DND-41 (cell line): ENCODE results near the gene PIGZ.

Experiments used
- ATAC-seq: fragments of 200-7000 bp; cut with Tn5 transposase; 3 replicates; pipeline ENCODE4 v1.9.1; 2021; ENCODE audit warnings: low read depth; ENCODE audit not compliant: insufficient read depth
- DNase-seq: peaks from one replicate; pipeline ENCODE4 v3.0.0-alpha.2; 2020
- H2AFZ ChIP-seq: 2 replicates; pipeline ENCODE4 v1.6.0; 2012; ENCODE audit warnings: low read depth, low read length
- H3K27ac ChIP-seq: 2 replicates; pipeline ENCODE4 v1.5.1; 2012; ENCODE audit warnings: low read length, inconsistent platforms
- H3K27me3 ChIP-seq: fragments of 200-600 bp; sonication (generic); 2 replicates; pipeline ENCODE4 v1.6.0; 2012; ENCODE audit warnings: low read length, mild to moderate bottlenecking, inconsistent platforms; ENCODE audit not compliant: insufficient read depth, poor library complexity
- H3K36me3 ChIP-seq: 2 replicates; pipeline ENCODE4 v1.5.1; 2012; ENCODE audit warnings: low read length, inconsistent platforms; ENCODE audit not compliant: insufficient read depth
- H3K4me1 ChIP-seq: 2 replicates; pipeline ENCODE4 v1.5.1; 2012; ENCODE audit warnings: mild to moderate bottlenecking, low read length; ENCODE audit not compliant: insufficient read depth
- H3K4me2 ChIP-seq: 2 replicates; pipeline ENCODE4 v1.6.0; 2012; ENCODE audit warnings: mild to moderate bottlenecking, moderate library complexity, low read length, inconsistent platforms; ENCODE audit not compliant: insufficient read depth
- H3K4me3 ChIP-seq, 2 experiments: fragments of 200-600 bp in 1 of 2; shearing (Covaris generic) in 1 of 2; 2 replicates each; pipeline ENCODE4 v1.5.1; 2012 to 2016; ENCODE audit warnings: inconsistent platforms in 2 of 2, low read length in 2 of 2, mild to moderate bottlenecking in 2 of 2, low read depth in 1 of 2, moderate library complexity in 1 of 2
- H3K79me2 ChIP-seq: 2 replicates; pipeline ENCODE4 v1.6.0; 2012; ENCODE audit warnings: low read length, inconsistent platforms; ENCODE audit not compliant: insufficient read depth
- H3K9ac ChIP-seq: 2 replicates; pipeline ENCODE4 v1.6.0; 2012; ENCODE audit warnings: low read depth, mild to moderate bottlenecking, inconsistent platforms, low read length, moderate library complexity
- H3K9me3 ChIP-seq: 2 replicates; pipeline ENCODE4 v1.5.1; 2012; ENCODE audit warnings: low read length, moderate library complexity, mild to moderate bottlenecking, inconsistent platforms; ENCODE audit not compliant: insufficient read depth, severe bottlenecking
- H4K20me1 ChIP-seq: 2 replicates; pipeline ENCODE4 v1.6.0; 2012; ENCODE audit warnings: low read length; ENCODE audit not compliant: insufficient read depth
- CTCF ChIP-seq: IDR thresholded peaks from 2 replicates; pipeline ENCODE4 v1.5.1; 2012; ENCODE audit warnings: borderline replicate concordance, low read length, moderate library complexity, mild to moderate bottlenecking; ENCODE audit not compliant: poor library complexity, severe bottlenecking; ENCODE audit errors: extremely low read depth
- EZH2 ChIP-seq: IDR thresholded peaks from 3 replicates; pipeline ENCODE4 v1.6.1; 2012; ENCODE audit warnings: borderline replicate concordance, low read depth, mild to moderate bottlenecking, moderate library complexity, low read length, inconsistent platforms; ENCODE audit not compliant: severe bottlenecking

Gene PIGZ

GRCh38 chr3:196965804-196966173 is 2.8 kb downstream of the PIGZ start:
- Histone ChIP-seq H3K9ac (no peak overlapping the region), H3K9me3 (no peaks in the 10 kb centered on the region)
- TF ChIP-seq CTCF (no peak), EZH2 (no peak)

DNA sequence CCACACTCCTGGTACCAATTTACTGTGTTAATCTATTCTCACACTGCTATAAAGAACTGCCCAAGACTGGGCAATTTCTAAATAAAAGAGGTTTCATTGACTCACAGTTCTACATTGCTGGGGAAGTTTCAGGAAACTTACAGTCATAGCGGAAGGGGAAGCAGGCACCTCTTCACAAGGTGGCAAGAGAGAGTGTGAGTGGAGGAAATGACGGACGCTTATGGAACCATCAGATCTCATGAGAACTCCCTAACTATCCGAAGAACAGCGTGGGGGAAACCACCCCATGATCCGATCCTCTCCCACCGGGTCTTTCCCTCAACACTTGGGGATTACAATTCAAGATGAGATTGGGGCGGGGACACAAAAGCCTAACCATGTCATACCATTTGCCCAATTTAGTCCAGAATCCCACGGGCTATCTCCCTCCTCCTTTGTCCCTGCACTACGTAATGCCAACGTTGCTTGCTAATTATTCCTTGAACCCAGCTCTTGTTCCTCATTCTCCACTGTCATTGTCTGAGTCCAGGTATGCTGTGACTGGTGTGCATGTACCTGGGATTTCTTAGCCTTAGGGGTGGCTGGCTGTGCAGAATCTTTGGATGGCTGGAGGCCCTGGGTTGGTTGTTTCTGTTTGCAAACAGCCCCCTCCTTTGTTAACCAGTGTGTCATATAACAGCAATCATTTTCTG is 3.4 kb downstream of the PIGZ start:
- peaks cover 5% of the 10 kb centered on the region; the same call in 1 of the 2 replicates for H4K20me1 ChIP-seq
- peaks cover 17% of the 10 kb centered on the region; the same call in 1 of the 2 replicates for H3K36me3 ChIP-seq
- H3K79me2 ChIP-seq = no peaks in the 10 kb centered on the region; the same call in 1 of the 2 replicates
- no peak overlapping the region for H3K4me3 ChIP-seq
- H3K4me1 ChIP-seq = peaks cover 23% of the 10 kb centered on the region
- TF ChIP-seq CTCF = no peak
- no peak for TF ChIP-seq EZH2
- H3K9ac ChIP-seq = no peak overlapping the region
- no peaks in the 10 kb centered on the region for H3K9me3 ChIP-seq
- no peak overlapping the region for H2AFZ ChIP-seq
- no peak overlapping the region for H3K4me2 ChIP-seq
- ATAC-seq = no peak
- no peaks in the 10 kb centered on the region for H3K27me3 ChIP-seq
- no peak for DNase-seq
- no peak overlapping the region for H3K27ac ChIP-seq

More at GRCh38 chr3:196965804-196966173, 2.8 kb downstream of the PIGZ start:
- Histone ChIP-seq H4K20me1 (peaks cover 5% of the 10 kb centered on the region; the same call in 1 of the 2 replicates), H2AFZ (no peak overlapping the region), H3K4me2 (no peak overlapping the region), H3K36me3 (peaks cover 17% of the 10 kb centered on the region; the same call in 1 of the 2 replicates), H3K4me3 (no peak overlapping the region), H3K79me2 (no peaks in the 10 kb centered on the region; the same call in 1 of the 2 replicates), H3K4me1 (peaks cover 27% of the 10 kb centered on the region), H3K27ac (no peak overlapping the region), H3K27me3 (no peaks in the 10 kb centered on the region)
- ATAC-seq (no peak), DNase-seq (no peak)

DNA sequence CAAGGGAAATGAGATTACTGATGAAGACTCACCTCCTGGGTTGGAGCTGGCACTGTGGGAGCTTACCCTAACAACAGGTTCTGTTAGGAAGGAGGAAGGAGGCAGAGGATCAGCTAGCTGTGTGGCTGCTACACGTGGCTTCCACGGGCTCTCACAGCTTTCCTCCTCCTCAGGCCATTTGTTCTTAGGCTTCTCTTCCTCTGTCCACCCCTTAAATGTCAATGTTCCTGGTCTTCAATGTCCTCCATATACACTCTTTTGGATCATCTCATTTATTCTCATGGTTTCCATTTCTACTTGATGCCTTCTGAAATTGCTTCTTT is 5.0 kb downstream of the PIGZ start:
- no peak for TF ChIP-seq CTCF
- no peaks in the 10 kb centered on the region for H3K9me3 ChIP-seq
- H3K4me2 ChIP-seq = no peak overlapping the region
- H3K4me1 ChIP-seq = peaks cover 13% of the 10 kb centered on the region
- H3K36me3 ChIP-seq = peaks cover 17% of the 10 kb centered on the region; the same call in 1 of the 2 replicates
- H3K27me3 ChIP-seq = no peaks in the 10 kb centered on the region
- DNase-seq (no peak), ATAC-seq (0 out of 3 replicates have a peak, but pooled peaks have one; percentile 27)
- no peak overlapping the region for H3K9ac ChIP-seq
- H3K79me2 ChIP-seq = no peaks in the 10 kb centered on the region; the same call in 1 of the 2 replicates
- H3K27ac ChIP-seq = no peak overlapping the region
- H3K4me3 ChIP-seq = no peak overlapping the region
- H2AFZ ChIP-seq = no peak overlapping the region
- peaks cover 5% of the 10 kb centered on the region; the same call in 1 of the 2 replicates for H4K20me1 ChIP-seq
